Loucy (cell line): ENCODE measurements around the gene LRRC4.

Source experiments
- CTCF ChIP-seq: fragments of 200-600 bp; sonication (generic); conservative IDR thresholded peaks from 2 replicates; pipeline ENCODE4 v1.5.1; 2014; ENCODE audit warnings: mild to moderate bottlenecking, antibody characterized with exemption, low read length
- EZH2phosphoT487 ChIP-seq: fragments of 200-600 bp; IDR thresholded peaks from 2 replicates; pipeline ENCODE4 v1.6.1; 2018; ENCODE audit warnings: antibody characterized with exemption, mild to moderate bottlenecking, moderate library complexity, borderline replicate concordance

- TF ChIP-seq CTCF: no peak
- TF ChIP-seq EZH2phosphoT487: no peak
These were observed 28.1 kb upstream of the LRRC4 start for GRCh38 chr7:128059143-128059988.
